ENCODE measurements around the gene MDC1. TPM values are rescaled to one million over a fixed set of nuclear protein-coding genes. Genes with fewer than 3 reads are reported as not detected.

Gene MDC1
- polyA plus RNA-seq, 1 of the 3 experiments (the other 2 are of a cell fraction) = 10.4 TPM

DNA sequence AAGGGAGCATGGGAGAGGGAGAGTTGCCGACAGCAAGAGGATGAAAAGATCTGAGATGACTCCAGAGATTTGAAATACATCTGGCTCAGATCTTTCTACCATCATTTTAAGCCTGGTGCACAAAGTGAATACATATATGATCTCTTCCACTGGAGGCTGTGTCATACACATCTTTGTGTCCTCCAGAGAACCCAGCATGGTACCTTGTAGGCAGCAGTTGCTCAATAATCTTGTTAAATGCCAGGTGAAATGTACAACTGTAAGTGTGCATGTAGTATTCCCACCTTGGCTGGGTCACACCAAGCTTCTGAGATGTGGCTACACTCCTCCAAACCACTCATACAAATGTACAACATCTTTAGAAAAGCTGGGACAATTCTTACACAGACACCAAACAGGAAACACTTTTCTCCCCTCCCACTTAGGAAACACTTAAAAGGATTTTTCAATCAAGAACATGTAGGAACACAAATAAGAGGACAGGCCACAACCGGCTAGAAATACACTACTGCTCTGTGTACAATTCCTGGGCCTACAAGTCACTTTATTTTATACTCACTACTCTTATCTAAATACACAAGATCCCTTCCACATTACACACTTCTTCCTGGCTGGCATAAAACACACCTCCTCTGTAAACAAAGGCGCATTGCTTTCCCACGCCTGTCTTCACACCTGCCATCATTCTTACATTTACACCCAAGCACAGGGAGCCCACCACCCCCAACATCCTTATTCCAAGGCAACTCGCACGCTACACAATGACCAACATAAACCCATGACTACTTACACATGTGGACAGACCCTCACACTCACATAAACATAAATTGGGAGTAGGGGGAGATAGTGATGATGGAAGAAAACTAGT, 31.1 kb upstream of the MDC1 start:
- CTCF ChIA-PET = interaction anchor here (0.7 kb wide), 1 partner anchor 26 kb away, joined by 3 read pairs; no protein-coding TSS in a partner anchor
- Histone ChIP-seq H3K27ac (ENCODE audit: low read depth in 2 of 2, low read length in 1 of 2) (peak overlapping the region in 1 of 2 experiments; percentile 65; a peak in 2 of 4 replicates), H3K27me3 (ENCODE audit: insufficient read depth) (no peaks in the 10 kb centered on the region), H2AFZ (ENCODE audit: low read depth) (no peak overlapping the region), H4K20me1 (ENCODE audit: insufficient read depth) (no peaks in the 10 kb centered on the region), H3K79me2 (ENCODE audit: insufficient read depth) (peaks cover 7% of the 10 kb centered on the region), H3K4me1 (ENCODE audit: control insufficient read depth in 1 of 2, insufficient read depth in 2 of 2, low read depth in 1 of 2, low read length in 1 of 2) (peaks cover 17 to 34% of the 10 kb centered on the region in 2 experiments; a peak in 3 of 4 replicates), H3K4me3 (ENCODE audit: low read depth in 2 of 2, low read length in 1 of 2) (no peak overlapping the region), H3K9ac (0 out of 2 replicates have a peak overlapping the region, but pooled peaks have one; percentile 2), H3K9me3 (no peaks in the 10 kb centered on the region), H3F3A (replicated peaks; ENCODE audit: insufficient read depth) (peaks cover 34% of the 10 kb centered on the region), H3K9me2 (no peaks in the 10 kb centered on the region), H3K36me3 (replicated peaks in 1 of 2; ENCODE audit: control insufficient read depth in 1 of 2, insufficient read depth in 2 of 2, low read length in 1 of 2) (no peaks in the 10 kb centered on the region), H3K4me2 (0 out of 2 replicates have a peak overlapping the region, but pooled peaks have one; percentile 29)
- no peak for DNase-seq
- TF ChIP-seq RCOR1 (IDR thresholded peaks at IDR 0.05; ENCODE audit: low read length) (no peak), NFIC (IDR thresholded peaks at IDR 0.05; ENCODE audit: borderline replicate concordance) (no peak), GATA2 (CRISPR knock-in tag; IDR thresholded peaks at IDR 0.05) (no peak), RAD21 (IDR thresholded peaks at IDR 0.05; ENCODE audit: low read length) (no peak), POLR2AphosphoS5 (IDR thresholded peaks at IDR 0.05; ENCODE audit: low read depth, low read length) (no peak), ELF1 (IDR thresholded peaks at IDR 0.05) (no peak), MEF2A (IDR thresholded peaks at IDR 0.05; ENCODE audit: borderline replicate concordance, low read depth) (no peak), FOXJ3 (CRISPR knock-in tag; IDR thresholded peaks at IDR 0.05) (no peak), RFX5 (IDR thresholded peaks at IDR 0.05; ENCODE audit: low read length) (no peak), TAF1 (IDR thresholded peaks at IDR 0.05; ENCODE audit: borderline replicate concordance, low read depth, low read length) (no peak), TCF12 (IDR thresholded peaks at IDR 0.05) (no peak), FOSL2 (IDR thresholded peaks at IDR 0.05; ENCODE audit: borderline replicate concordance, low read depth) (no peak), RXRA (IDR thresholded peaks at IDR 0.05; ENCODE audit: borderline replicate concordance, low read depth) (no peak), TEAD4 (IDR thresholded peaks at IDR 0.05; ENCODE audit: borderline replicate concordance, insufficient read depth) (no peak), FOXM1 (IDR thresholded peaks at IDR 0.05; ENCODE audit: low read depth) (no peak)
- TF ChIP-seq, protein P1, sequence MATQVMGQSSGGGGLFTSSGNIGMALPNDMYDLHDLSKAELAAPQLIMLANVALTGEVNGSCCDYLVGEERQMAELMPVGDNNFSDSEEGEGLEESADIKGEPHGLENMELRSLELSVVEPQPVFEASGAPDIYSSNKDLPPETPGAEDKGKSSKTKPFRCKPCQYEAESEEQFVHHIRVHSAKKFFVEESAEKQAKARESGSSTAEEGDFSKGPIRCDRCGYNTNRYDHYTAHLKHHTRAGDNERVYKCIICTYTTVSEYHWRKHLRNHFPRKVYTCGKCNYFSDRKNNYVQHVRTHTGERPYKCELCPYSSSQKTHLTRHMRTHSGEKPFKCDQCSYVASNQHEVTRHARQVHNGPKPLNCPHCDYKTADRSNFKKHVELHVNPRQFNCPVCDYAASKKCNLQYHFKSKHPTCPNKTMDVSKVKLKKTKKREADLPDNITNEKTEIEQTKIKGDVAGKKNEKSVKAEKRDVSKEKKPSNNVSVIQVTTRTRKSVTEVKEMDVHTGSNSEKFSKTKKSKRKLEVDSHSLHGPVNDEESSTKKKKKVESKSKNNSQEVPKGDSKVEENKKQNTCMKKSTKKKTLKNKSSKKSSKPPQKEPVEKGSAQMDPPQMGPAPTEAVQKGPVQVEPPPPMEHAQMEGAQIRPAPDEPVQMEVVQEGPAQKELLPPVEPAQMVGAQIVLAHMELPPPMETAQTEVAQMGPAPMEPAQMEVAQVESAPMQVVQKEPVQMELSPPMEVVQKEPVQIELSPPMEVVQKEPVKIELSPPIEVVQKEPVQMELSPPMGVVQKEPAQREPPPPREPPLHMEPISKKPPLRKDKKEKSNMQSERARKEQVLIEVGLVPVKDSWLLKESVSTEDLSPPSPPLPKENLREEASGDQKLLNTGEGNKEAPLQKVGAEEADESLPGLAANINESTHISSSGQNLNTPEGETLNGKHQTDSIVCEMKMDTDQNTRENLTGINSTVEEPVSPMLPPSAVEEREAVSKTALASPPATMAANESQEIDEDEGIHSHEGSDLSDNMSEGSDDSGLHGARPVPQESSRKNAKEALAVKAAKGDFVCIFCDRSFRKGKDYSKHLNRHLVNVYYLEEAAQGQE (IDR thresholded peaks at IDR 0.05; ENCODE audit: low read depth, low read length) = no peak
- TF ChIP-seq, protein P2, sequence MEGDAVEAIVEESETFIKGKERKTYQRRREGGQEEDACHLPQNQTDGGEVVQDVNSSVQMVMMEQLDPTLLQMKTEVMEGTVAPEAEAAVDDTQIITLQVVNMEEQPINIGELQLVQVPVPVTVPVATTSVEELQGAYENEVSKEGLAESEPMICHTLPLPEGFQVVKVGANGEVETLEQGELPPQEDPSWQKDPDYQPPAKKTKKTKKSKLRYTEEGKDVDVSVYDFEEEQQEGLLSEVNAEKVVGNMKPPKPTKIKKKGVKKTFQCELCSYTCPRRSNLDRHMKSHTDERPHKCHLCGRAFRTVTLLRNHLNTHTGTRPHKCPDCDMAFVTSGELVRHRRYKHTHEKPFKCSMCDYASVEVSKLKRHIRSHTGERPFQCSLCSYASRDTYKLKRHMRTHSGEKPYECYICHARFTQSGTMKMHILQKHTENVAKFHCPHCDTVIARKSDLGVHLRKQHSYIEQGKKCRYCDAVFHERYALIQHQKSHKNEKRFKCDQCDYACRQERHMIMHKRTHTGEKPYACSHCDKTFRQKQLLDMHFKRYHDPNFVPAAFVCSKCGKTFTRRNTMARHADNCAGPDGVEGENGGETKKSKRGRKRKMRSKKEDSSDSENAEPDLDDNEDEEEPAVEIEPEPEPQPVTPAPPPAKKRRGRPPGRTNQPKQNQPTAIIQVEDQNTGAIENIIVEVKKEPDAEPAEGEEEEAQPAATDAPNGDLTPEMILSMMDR (IDR thresholded peaks at IDR 0.05) = no peak
- TF ChIP-seq, protein P3, sequence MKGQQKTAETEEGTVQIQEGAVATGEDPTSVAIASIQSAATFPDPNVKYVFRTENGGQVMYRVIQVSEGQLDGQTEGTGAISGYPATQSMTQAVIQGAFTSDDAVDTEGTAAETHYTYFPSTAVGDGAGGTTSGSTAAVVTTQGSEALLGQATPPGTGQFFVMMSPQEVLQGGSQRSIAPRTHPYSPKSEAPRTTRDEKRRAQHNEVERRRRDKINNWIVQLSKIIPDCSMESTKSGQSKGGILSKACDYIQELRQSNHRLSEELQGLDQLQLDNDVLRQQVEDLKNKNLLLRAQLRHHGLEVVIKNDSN (IDR thresholded peaks at IDR 0.05; ENCODE audit: borderline replicate concordance, low read depth) = no peak
- TF ChIP-seq, protein P4, sequence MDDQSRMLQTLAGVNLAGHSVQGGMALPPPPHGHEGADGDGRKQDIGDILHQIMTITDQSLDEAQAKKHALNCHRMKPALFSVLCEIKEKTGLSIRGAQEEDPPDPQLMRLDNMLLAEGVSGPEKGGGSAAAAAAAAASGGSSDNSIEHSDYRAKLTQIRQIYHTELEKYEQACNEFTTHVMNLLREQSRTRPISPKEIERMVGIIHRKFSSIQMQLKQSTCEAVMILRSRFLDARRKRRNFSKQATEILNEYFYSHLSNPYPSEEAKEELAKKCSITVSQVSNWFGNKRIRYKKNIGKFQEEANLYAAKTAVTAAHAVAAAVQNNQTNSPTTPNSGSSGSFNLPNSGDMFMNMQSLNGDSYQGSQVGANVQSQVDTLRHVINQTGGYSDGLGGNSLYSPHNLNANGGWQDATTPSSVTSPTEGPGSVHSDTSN (IDR thresholded peaks at IDR 0.05) = no peak
- WGBS (ENCODE audit: low lambda C conversion rate) = 91% methylated on average over 6 of the region's 6 CpGs
- POLR2A ChIA-PET = no interaction called here

All from SK-N-SH (cell line).